ENCODE results near the gene ANP32E. TPM values are rescaled to one million over a fixed set of nuclear protein-coding genes. Genes with fewer than 3 reads are reported as not detected.
"Not testable (repeated sequence)": the region's sequence is repeated elsewhere in the genome, so short reads cannot be mapped to it uniquely, and the experiment has no call there.

Gene ANP32E
- total and polyA plus RNA-seq, 2 of the 4 experiments (the other 2 are of a cell fraction) = 5.9 to 18.4 TPM

DNA sequence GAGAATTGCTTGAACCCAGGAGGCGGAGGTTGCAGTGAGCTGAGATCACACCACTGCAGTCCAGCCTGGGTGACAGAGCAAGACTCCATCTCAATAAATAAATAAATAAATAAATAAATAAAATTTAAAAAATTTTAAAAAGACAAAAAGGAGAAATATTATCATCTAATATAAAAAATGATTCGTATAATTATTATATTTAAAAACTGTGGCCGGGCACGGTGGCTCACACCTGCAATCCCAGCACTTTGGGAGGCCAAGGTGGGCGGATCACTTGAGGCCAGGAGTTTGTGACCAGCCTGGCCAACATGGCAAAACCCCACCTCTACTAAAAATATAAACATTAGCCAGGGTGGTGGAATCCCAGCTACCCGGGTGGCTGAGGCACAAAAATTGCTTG is 27.5 kb downstream of the ANP32E start:
- intact Hi-C loops (cut with micrococcal nuclease); CTCF ChIA-PET; DNase-seq; H3K4ac ChIP-seq (ENCODE audit: low read depth, low read length); H3K18ac ChIP-seq (ENCODE audit: low read depth, low read length); H3K9me3 ChIP-seq (ENCODE audit: control insufficient read depth, insufficient read depth, low read length); H2AK5ac ChIP-seq (ENCODE audit: low read depth, low read length); H3K79me1 ChIP-seq (ENCODE audit: low read depth in 1 of 2, low read length in 2 of 2); H4K8ac ChIP-seq (ENCODE audit: low read depth in 2 of 2, low read length in 2 of 2); dilution Hi-C loops (cut with HindIII; ENCODE audit: low sequenced_read_pairs, unreplicated experiment); H2BK120ac ChIP-seq (ENCODE audit: low read depth, low read length); H3K14ac ChIP-seq (replicated peaks; ENCODE audit: low read depth, low read length); H3K4me1 ChIP-seq (ENCODE audit: control insufficient read depth, insufficient read depth, low read length); in situ Hi-C loops (cut with MboI; ENCODE audit: low sequenced_read_pairs); H2BK15ac ChIP-seq (ENCODE audit: low read depth, low read length); H2BK5ac ChIP-seq (ENCODE audit: low read depth, low read length, poor library complexity, severe bottlenecking); H3K27me3 ChIP-seq (ENCODE audit: control insufficient read depth, insufficient read depth, low read length); POLR2A ChIA-PET (ENCODE audit: unreplicated experiment); H3K23ac ChIP-seq (ENCODE audit: low read depth, low read length); H4K91ac ChIP-seq (ENCODE audit: insufficient read depth, low read depth, low read length); H3K4me2 ChIP-seq (ENCODE audit: low read depth, low read length); H3K36me3 ChIP-seq (ENCODE audit: control insufficient read depth, insufficient read depth, low read length); H3K27ac ChIP-seq (ENCODE audit: insufficient read depth, low read length); H4K20me1 ChIP-seq (ENCODE audit: insufficient read depth, low read length); H2AFZ ChIP-seq (replicated peaks; ENCODE audit: low read length, poor library complexity); BruUV-seq (replicated peaks); H3K9ac ChIP-seq (ENCODE audit: low read depth, low read length); H4K5ac ChIP-seq (ENCODE audit: low read depth, low read length); H3K56ac ChIP-seq (ENCODE audit: extremely low read depth, insufficient read depth, low read length); H2BK20ac ChIP-seq (ENCODE audit: low read depth, low read length); ATAC-seq (ENCODE audit: low read depth); H2AK9ac ChIP-seq (replicated peaks; ENCODE audit: low read depth, low read length, poor library complexity); H3K4me3 ChIP-seq (ENCODE audit: insufficient read depth, low read depth, low read length); H3K9me1 ChIP-seq (ENCODE audit: insufficient read depth, low read length): not testable (repeated sequence)
- no CpG with 5 or more reads among the region's 6 CpGs for WGBS, 2 experiments (ENCODE audit: extremely low coverage in 2 of 2, insufficient read length in 1 of 2)

Data from IMR-90 (cell line).